ENCODE results near the gene DCLK1. TPM values are rescaled to one million over a fixed set of nuclear protein-coding genes. Genes with fewer than 3 reads are reported as not detected.

The DCLK1 gene
- total RNA-seq, 4 donors from 2014 or later = 3.8 to 10.0 (median 8.2) TPM

- TF ChIP-seq POLR2A (IDR thresholded peaks at IDR 0.05) (no peak), CTCF (IDR thresholded peaks at IDR 0.05 in 4 of 5, conservative IDR thresholded peaks at IDR 0.05 in 1 of 5) (peak in 1 of 5 experiments; percentile 25)
- no peaks in the 10 kb centered on the region for H3K9me3 ChIP-seq
- H3K36me3 ChIP-seq = no peaks in the 10 kb centered on the region
- in situ Hi-C loops (cut with MboI; ENCODE audit: low sequenced_read_pairs in 4 of 4) = loop anchor here in 1 of 4 donors (25.0 kb wide), 1 partner anchor 324 kb away; no protein-coding TSS in a partner anchor
- H3K27me3 ChIP-seq = no peaks in the 10 kb centered on the region
- H3K4me3 ChIP-seq = no peak overlapping the region
- H3K4me1 ChIP-seq = peaks cover 12 to 18% of the 10 kb centered on the region in 2 donors
- intact Hi-C loops (cut with DNase I; ENCODE audit: low total_unique reads) = no loop called here
- no peak for DNase-seq
- no peak for ATAC-seq
- H3K27ac ChIP-seq = no peak overlapping the region
Measured at GRCh38 chr13:35961461-35962220, 169.5 kb downstream of the DCLK1 start.

GRCh38 chr13:35961002-35961401, 170.2 kb downstream of the DCLK1 start:
- no peak overlapping the region for H3K27ac ChIP-seq
- TF ChIP-seq POLR2A (IDR thresholded peaks at IDR 0.05) (no peak), CTCF (IDR thresholded peaks at IDR 0.05 in 4 of 5, conservative IDR thresholded peaks at IDR 0.05 in 1 of 5) (no peak)

DNA sequence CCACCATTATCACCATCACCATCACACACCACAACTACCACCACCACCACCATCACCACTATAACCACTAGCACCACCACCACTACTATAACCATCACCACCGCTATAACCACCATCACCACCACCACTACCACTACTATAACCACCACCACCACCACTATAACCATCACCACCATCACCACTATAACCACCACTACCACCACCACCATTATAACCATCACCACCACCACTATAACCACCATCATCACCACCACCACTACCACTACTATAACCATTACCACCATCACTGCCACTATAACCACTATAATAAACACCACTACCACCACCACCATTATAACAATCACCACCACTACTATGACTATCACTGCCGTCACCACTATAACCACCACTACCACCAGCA, 173.2 kb downstream of the DCLK1 start:
- Histone ChIP-seq H3K27me3 (no peaks in the 10 kb centered on the region), H3K4me1 (peaks cover 20 to 30% of the 10 kb centered on the region in 2 donors), H3K9me3 (no peaks in the 10 kb centered on the region), H3K4me3 (no peak overlapping the region), H3K27ac (peak overlapping the region; percentile 3 to 57 (median 46)), H3K36me3 (no peaks in the 10 kb centered on the region)
- no peak for TF ChIP-seq POLR2A (IDR thresholded peaks at IDR 0.05)
- no peak for TF ChIP-seq CTCF (IDR thresholded peaks at IDR 0.05 in 4 of 5, conservative IDR thresholded peaks at IDR 0.05 in 1 of 5)
- ATAC-seq (no peak), DNase-seq (no peak)
- in situ Hi-C loops (cut with MboI; ENCODE audit: low sequenced_read_pairs in 4 of 4) = loop anchor here in 3 of 4 donors (10.0 to 25.0 kb wide), 4 partner anchors 233 to 483 kb away; partner anchors contain the start of gene MAB21L1 (in 3 of the 3)
- intact Hi-C loops (cut with DNase I; ENCODE audit: low total_unique reads) = no loop called here

More at GRCh38 chr13:35961002-35961401, 170.2 kb downstream of the DCLK1 start:
- H3K27me3 ChIP-seq = no peaks in the 10 kb centered on the region
- no peak for DNase-seq
- in situ Hi-C loops (cut with MboI; ENCODE audit: low sequenced_read_pairs in 4 of 4) (loop anchor here in 1 of 4 donors (25.0 kb wide), 1 partner anchor 324 kb away; no protein-coding TSS in a partner anchor), intact Hi-C loops (cut with DNase I; ENCODE audit: low total_unique reads) (no loop called here)
- no peak overlapping the region for H3K4me3 ChIP-seq
- peaks cover 18% of the 10 kb centered on the region in 2 donors for H3K4me1 ChIP-seq
- no peaks in the 10 kb centered on the region for H3K36me3 ChIP-seq
- no peaks in the 10 kb centered on the region for H3K9me3 ChIP-seq
- no peak for ATAC-seq

- ATAC-seq (peak; percentile 45 to 51), DNase-seq (no peak)
- TF ChIP-seq CTCF (IDR thresholded peaks at IDR 0.05 in 4 of 5, conservative IDR thresholded peaks at IDR 0.05 in 1 of 5) = no peak
- no peak for TF ChIP-seq POLR2A (IDR thresholded peaks at IDR 0.05)
- intact Hi-C loops (cut with DNase I; ENCODE audit: low total_unique reads) (no loop called here), in situ Hi-C loops (cut with MboI; ENCODE audit: low sequenced_read_pairs in 4 of 4) (loop anchor here in 3 of 4 donors (10.0 to 25.0 kb wide), 4 partner anchors 232 to 482 kb away; partner anchors contain the start of gene MAB21L1 (in 3 of the 3))
- Histone ChIP-seq H3K9me3 (no peaks in the 10 kb centered on the region), H3K27ac (peak overlapping the region; percentile 21 to 57 (median 38)), H3K36me3 (no peaks in the 10 kb centered on the region), H3K4me1 (peaks cover 20 to 30% of the 10 kb centered on the region in 2 donors), H3K4me3 (no peak overlapping the region), H3K27me3 (no peaks in the 10 kb centered on the region)
Measured at GRCh38 chr13:35957241-35957731, 173.9 kb downstream of the DCLK1 start.

Data from gastrocnemius medialis (tissue), 4 donors.